NCI-H2107 treated with DMSO at 0.1 percent for 48 hours (cell line): ENCODE measurements around the gene APOL5.
A peak's percentile ranks its signal among the peaks of the same experiment; 100 is the strongest.
"Not testable (repeated sequence)": the region's sequence is repeated elsewhere in the genome, so short reads cannot be mapped to it uniquely, and the experiment has no call there.

ENCODE experiments used
- DNase-seq: peaks from one replicate; lab custom pipeline; 2025; ENCODE audit not compliant: unreplicated experiment; lab: John Stamatoyannopoulos, UW

Gene APOL5

GRCh38 chr22:35708917-35709316 is 8.8 kb upstream of the APOL5 start:
- DNase-seq = no peak

DNA sequence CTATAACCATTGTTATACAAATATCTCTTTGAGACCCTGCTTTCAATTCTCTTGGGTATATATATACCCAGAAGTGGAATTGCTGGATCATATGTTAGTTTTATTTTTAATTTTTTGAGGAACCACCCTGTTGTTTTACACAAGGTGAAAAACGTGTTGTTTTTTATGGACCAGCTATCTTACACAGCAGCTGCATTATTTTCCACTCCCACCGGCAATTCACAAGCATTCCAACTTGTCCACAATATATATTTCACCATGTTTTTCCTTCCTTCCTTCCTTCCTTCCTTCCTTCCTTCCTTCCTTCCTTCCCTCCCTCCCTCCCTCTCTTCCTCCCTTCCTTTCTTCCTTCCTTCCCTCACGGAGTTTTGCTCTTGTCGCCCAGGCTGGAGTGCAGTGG is 6.3 kb upstream of the APOL5 start:
- DNase-seq = no peak

GRCh38 chr22:35712672-35713071 is 5.0 kb upstream of the APOL5 start:
- DNase-seq = no peak

DNA sequence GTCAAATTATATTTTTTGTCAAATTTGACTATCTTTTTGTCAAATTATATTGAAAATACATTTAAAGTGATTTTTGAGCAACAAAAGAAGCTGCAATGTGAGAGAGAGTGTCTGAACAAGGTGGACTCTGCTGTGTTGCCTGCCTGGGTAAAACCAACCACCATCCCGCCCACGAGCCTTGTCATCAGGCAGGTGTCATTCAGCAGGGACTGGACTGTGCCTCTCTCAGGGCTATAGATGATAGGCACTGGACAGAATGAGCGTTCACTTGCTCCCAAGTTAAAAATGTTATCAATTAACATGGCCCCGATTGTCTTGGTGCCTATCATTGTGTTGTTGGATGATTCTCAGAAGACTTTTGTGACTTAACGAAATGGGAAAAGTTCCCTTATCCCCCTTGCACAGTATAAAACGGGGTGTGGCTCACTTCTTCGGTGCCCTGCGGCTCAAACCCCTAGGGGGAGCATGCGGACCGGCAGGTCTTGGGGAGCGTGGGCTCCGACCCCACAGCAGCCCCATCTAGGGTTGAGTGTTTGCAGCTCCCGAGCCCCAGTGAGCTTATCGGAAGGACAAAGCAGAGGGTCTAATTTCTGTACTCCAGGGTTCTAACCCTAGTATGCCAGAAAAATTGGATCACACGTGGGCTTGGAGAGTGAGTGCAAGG is 1.7 kb downstream of the APOL5 start:
- DNase-seq = no peak

- DNase-seq = no peak
Measured at GRCh38 chr22:35721960-35722359, 4.3 kb downstream of the APOL5 start.

DNA sequence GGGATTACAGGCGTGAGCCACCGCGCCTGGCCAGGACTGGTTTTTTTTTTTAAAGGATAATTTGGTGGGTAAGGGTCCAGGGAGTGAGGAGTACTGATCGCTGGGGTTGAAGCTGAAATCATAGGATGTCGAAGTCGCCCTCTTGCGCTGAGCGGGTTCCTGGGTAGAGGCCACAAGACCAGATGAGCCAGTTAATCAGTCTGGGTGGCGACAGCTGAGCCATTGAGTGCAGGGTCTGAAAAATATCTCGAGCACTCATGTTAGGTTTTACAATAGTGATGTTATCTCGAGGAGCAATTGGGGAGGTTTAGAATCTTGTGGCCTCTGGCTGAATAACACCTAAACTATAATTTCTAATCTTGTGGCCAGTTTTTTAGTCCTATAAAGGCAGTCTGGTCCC is 7.8 kb downstream of the APOL5 start:
- no peak for DNase-seq

DNA sequence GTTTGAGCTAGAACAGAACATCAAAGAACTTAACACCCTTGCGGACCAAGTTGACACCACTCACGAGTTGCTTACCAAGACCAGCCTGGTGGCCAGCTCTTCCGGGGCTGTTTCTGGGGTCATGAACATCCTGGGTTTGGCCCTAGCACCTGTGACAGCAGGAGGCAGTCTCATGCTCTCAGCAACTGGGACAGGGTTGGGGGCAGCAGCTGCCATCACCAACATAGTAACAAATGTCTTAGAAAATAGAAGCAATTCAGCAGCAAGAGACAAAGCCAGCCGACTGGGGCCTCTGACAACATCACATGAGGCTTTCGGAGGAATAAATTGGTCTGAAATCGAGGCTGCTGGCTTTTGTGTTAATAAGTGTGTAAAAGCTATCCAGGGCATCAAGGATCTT is 8.7 kb downstream of the APOL5 start:
- no peak for DNase-seq

DNA sequence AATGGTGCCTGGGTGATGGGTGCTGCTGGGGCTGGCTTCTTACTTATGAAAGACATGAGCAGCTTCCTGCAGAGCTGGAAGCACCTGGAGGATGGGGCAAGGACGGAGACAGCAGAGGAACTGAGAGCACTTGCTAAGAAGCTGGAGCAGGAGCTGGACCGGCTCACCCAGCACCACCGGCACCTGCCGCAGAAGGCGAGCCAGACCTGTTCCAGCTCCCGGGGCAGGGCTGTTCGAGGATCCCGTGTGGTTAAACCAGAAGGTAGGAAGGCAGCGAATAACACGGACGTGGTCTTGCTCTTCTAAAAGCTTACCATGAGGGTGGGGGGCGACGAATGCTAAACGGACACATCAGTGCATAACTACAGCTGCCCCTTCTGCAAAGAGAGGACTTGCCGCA is 9.3 kb downstream of the APOL5 start:
- DNase-seq = no peak

DNA sequence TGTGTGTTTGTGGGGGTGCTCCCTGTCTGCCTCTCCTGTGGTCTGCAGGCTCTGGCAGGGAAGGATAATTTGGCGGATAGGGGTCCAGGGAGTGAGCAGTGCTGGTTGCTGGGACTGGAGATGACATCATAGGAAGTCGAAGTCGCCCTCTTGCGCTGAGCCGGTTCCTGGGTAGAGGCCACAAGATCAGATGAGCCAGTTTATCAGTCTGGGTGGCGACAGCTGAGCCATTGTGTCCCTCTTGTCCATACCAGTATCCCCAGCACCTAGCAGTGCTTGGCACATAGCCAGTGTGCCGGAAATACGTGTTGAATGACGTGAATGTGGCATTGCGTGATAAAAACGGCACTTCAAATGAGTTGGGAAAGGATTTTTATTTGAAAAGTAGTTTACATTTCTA is 9.8 kb downstream of the APOL5 start:
- DNase-seq = no peak

GRCh38 chr22:35728639-35729308 is 11.1 kb downstream of the APOL5 start:
- DNase-seq = peak; percentile 32

GRCh38 chr22:35729309-35729698 is 11.6 kb downstream of the APOL5 start:
- DNase-seq = no peak

DNA sequence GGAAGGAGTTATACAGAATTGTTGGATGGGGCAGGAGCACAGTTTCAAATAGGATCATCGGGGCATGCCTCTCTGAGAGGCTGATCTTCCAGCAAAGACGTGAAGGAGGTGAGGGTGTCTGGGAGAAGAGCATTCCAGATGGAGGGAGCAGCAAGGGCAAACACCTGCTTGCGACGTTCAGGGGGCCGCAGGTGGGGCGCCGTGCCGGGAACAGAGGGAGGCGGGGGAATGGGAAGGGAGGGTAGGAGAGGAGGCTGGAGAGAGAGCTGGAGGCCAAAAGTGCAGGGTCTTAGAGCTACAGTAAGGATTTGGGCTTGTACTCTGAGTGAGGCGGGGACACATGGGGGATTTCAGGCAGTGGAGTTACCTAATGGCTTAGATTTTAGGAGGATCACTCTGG is 13.6 kb downstream of the APOL5 start:
- DNase-seq = no peak

GRCh38 chr22:35732116-35732515 is 14.4 kb downstream of the APOL5 start:
- DNase-seq = no peak

- DNase-seq = no peak
Measured at GRCh38 chr22:35733036-35733435, 15.4 kb downstream of the APOL5 start.

- no peak for DNase-seq
Measured at GRCh38 chr22:35733791-35734516, 16.3 kb downstream of the APOL5 start.

- DNase-seq = no peak
Measured at GRCh38 chr22:35734517-35734827, 16.8 kb downstream of the APOL5 start.

DNA sequence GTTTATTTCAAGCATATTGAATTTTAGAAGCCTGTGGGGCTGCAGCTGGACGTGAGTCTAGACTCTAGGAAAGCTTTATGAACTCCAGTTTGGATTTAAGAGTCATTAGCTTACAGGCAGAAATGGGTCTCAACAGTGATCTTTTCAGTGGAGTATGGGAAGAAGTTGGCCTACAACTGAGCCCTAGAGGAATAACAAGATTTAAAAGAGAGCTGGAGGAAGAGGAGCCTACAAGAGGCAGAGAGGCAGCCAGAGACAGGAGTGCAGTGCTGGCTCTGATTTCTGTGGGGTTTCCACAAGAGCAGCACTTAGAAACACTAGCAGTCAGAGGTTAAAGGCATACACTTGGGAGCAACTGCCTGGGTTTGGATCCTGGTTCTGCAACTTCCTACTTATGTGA is 17.9 kb downstream of the APOL5 start:
- DNase-seq = no peak

DNA sequence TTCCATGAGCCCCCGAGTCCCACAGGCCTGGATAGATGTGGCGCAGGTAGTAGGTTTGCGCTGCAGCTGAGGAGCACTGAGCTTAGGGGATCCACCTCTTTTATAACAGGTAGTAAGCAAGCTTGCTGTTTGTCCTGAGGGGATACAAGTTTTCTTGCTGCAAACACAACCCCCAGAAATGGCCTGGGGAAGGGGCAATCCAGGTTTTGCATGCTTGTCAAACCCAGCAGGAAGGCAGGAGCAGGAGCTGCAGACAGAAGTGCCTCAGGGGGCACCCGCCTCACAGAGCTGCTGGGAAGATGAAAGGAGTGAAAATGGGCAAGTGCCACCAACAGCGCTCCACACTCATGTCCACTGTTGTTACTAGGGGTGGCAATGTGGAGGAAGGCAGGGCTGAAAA is 18.5 kb downstream of the APOL5 start:
- no peak for DNase-seq

DNA sequence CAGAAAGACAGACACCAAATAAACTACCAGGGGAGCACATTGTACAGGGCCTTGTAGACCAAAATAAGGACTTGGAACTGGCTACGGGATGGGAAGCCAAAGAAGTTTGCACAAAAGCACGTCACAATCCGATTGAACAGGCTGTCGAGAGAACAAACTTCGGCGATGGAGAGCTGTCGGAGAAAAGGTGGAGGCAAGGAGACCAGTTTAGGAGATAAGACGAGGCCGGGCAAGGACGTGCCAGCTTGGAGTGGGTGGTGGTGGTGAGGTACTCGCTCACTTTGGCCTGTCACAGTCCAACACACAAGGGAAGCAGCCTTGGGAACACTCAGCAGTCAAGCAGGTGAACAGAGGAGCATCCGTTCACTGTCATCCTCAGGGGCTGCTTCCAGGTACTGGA is 19.0 kb downstream of the APOL5 start:
- DNase-seq = no peak

DNA sequence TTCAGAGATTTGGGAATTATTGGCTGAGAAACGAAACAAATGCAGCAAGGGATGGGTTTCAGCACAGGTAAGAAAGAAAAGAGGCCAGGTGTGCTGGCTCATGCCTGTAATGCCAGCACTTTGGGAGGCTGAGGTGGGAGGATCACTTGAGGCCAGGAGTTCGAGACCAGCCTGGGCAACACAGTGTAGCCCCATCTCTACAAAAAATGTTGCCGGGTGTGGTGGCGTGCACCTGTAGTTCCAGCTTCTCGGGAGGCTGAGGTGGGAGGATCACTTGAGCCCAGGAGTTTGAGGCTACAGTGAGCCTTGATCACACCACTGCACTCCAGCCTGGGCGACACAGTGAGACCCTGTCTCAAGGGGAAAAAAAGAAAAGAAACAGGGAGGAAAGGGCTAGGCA is 20.2 kb downstream of the APOL5 start:
- not testable (repeated sequence) for DNase-seq

- no peak for DNase-seq
Measured at GRCh38 chr22:35739076-35739930, 21.6 kb downstream of the APOL5 start.

DNA sequence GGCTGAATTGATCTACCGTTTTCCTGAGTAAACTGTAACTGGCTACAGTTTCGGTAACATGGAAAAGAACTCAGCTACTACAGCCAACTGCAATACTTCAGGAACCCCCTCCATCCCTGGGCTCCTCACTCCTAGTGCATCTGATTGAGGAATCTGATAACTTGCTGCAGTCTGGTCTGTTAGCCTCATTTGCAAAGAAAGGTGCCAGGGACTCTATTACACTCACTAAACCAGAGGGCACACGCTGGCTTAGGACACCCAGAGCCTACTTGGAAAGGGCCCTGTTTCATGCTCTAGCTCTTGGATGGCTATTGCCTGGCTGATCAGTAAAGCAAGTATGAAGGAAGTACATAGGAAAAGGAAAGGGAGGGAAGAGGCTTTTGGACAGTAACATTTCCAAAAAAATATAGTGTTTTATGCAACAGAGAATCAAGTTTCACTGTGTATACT is 22.3 kb downstream of the APOL5 start:
- no peak for DNase-seq
